ENCODE results near the gene CTAGE9. TPM values are rescaled to one million over a fixed set of nuclear protein-coding genes. Genes with fewer than 3 reads are reported as not detected.

CTAGE9 gene
- polyA plus RNA-seq, 1 donor from 2014 or later, result not detected

DNA sequence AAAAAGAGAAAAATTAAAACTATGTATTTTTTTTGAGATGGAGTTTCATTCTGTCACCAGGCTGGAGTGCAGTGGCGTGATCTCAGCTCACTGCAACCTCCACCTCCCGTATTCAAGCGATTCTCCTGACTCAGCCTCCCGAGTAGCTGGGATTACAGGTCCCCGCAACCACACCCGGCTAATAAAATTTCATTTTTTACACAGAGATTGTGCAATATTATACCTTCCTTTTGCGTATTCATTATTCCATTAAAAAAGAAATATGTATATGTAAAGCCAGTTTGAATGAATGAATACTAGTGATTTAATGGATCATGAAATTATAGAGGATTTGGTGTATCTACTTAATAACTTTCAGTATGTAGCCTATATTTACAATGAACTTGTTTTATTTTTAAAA, 38.2 kb upstream of the CTAGE9 start:
- no peaks in the 10 kb centered on the region for H3F3A ChIP-seq (ENCODE audit: insufficient read depth, low read length, poor library complexity, severe bottlenecking)
- no peaks in the 10 kb centered on the region for H4K20me1 ChIP-seq (ENCODE audit: insufficient read depth)
- no peak overlapping the region for H3K4me3 ChIP-seq (ENCODE audit: low read length)
- H3K27me3 ChIP-seq (ENCODE audit: insufficient read depth, low read depth, low read length), result no peaks in the 10 kb centered on the region
- H3K9me3 ChIP-seq (ENCODE audit: low read length), result no peaks in the 10 kb centered on the region
- H3K4me2 ChIP-seq (ENCODE audit: low read length), result no peak overlapping the region
- H3K9ac ChIP-seq (ENCODE audit: low read length), result no peak overlapping the region
- TF ChIP-seq CTCF (IDR thresholded peaks at IDR 0.05; ENCODE audit: poor library complexity, severe bottlenecking) (no peak), TAF1 (IDR thresholded peaks at IDR 0.05; ENCODE audit: low read depth) (no peak), RAD21 (conservative IDR thresholded peaks at IDR 0.05) (no peak), MXI1 (conservative IDR thresholded peaks at IDR 0.05; ENCODE audit: poor library complexity, severe bottlenecking) (no peak), SMC3 (conservative IDR thresholded peaks at IDR 0.05; ENCODE audit: poor library complexity) (no peak), POLR2AphosphoS5 (IDR thresholded peaks at IDR 0.05) (no peak)
- no peak overlapping the region for H2AFZ ChIP-seq (ENCODE audit: low read depth, low read length)
- no peak overlapping the region for H3K27ac ChIP-seq (ENCODE audit: low read length)
- no peaks in the 10 kb centered on the region for H3K79me2 ChIP-seq (replicated peaks; ENCODE audit: insufficient read depth, low read length)
- H3K9me2 ChIP-seq (ENCODE audit: insufficient read depth, low read length), result no peaks in the 10 kb centered on the region
- H3K36me3 ChIP-seq (ENCODE audit: insufficient read depth, low read length), result no peaks in the 10 kb centered on the region

GRCh38 chr6:131747821-131748353, 37.1 kb upstream of the CTAGE9 start:
- Histone ChIP-seq H3K79me2 (replicated peaks; ENCODE audit: insufficient read depth, low read length) (no peaks in the 10 kb centered on the region), H3F3A (ENCODE audit: insufficient read depth, low read length, poor library complexity, severe bottlenecking) (no peaks in the 10 kb centered on the region), H3K9me2 (ENCODE audit: insufficient read depth, low read length) (no peaks in the 10 kb centered on the region), H3K4me3 (ENCODE audit: low read length) (no peak overlapping the region), H3K4me2 (ENCODE audit: low read length) (no peak overlapping the region), H3K9me3 (ENCODE audit: low read length) (no peaks in the 10 kb centered on the region), H4K20me1 (ENCODE audit: insufficient read depth) (no peaks in the 10 kb centered on the region), H2AFZ (ENCODE audit: low read depth, low read length) (no peak overlapping the region), H3K27ac (ENCODE audit: low read length) (no peak overlapping the region), H3K36me3 (ENCODE audit: insufficient read depth, low read length) (no peaks in the 10 kb centered on the region), H3K27me3 (ENCODE audit: insufficient read depth, low read depth, low read length) (no peaks in the 10 kb centered on the region), H3K9ac (ENCODE audit: low read length) (no peak overlapping the region)
- TF ChIP-seq CTCF (IDR thresholded peaks at IDR 0.05; ENCODE audit: poor library complexity, severe bottlenecking) (no peak), RAD21 (conservative IDR thresholded peaks at IDR 0.05) (no peak), EP300 (conservative IDR thresholded peaks at IDR 0.05; ENCODE audit: poor library complexity, severe bottlenecking) (no peak), EZH2 (IDR thresholded peaks at IDR 0.05; ENCODE audit: borderline replicate concordance, insufficient read depth, low read length, poor library complexity, severe bottlenecking) (no peak), MXI1 (conservative IDR thresholded peaks at IDR 0.05; ENCODE audit: poor library complexity, severe bottlenecking) (no peak), TAF1 (IDR thresholded peaks at IDR 0.05; ENCODE audit: low read depth) (no peak), POLR2AphosphoS5 (IDR thresholded peaks at IDR 0.05) (no peak), SMC3 (conservative IDR thresholded peaks at IDR 0.05; ENCODE audit: poor library complexity) (no peak), REST (IDR thresholded peaks at IDR 0.05; ENCODE audit: borderline replicate concordance) (no peak)
